Measurements from ENCODE around the gene STPG3. TPM values are rescaled to one million over a fixed set of nuclear protein-coding genes. Genes with fewer than 3 reads are reported as not detected.

The STPG3 gene
- total RNA-seq, 1 donor from 2014 or later: not detected

DNA sequence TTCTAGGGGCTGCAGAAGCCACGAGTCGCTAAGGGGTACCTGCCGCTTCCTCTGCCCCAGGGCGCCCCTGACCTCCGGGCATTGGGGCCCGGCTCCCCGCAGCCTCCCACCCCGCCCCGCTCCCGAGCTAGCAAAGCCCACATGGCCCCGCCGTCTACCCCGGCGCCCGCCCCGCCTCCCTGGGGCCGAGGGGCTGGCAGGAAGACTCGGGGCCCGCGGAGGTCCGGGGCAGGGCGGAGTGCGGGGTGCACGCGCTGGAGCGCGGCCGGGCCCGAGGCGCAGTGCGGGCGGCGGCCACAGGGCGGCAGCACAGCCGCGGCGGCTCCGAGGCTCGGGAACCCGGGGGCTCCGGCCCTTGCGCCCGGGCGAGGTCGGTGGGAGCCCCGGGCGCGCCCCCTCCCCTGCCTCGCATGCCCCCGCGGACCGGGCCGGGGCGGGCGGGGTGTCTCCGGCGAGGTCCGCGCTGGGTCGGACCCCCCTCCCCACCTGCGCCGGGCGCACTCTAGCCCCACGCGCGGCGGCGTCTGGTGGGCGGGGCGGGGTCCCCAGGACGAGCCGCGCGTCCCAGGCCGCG is 44.2 kb downstream of the STPG3 start:
- Histone ChIP-seq H3K4me3 (peak overlapping the region; percentile 34 to 56), H3K27ac (peak overlapping the region; percentile 53), H3K4me1 (peaks cover 37% of the 10 kb centered on the region), H3K9me3 (no peaks in the 10 kb centered on the region), H3K36me3 (no peaks in the 10 kb centered on the region), H3K27me3 (peaks cover 8% of the 10 kb centered on the region)
- TF ChIP-seq CTCF (IDR thresholded peaks at IDR 0.05) (no peak), POLR2A (IDR thresholded peaks at IDR 0.05) (no peak), POLR2AphosphoS5 (IDR thresholded peaks at IDR 0.05; ENCODE audit: insufficient read depth in 1 of 2, low read depth in 1 of 2) (no peak)
- no peak for DNase-seq (ENCODE audit: extremely low spot score in 2 of 2)
- intact Hi-C loops (cut with DNase I): loop anchor here (5.0 kb wide), 1 partner anchor 112 kb away; no protein-coding TSS in a partner anchor

DNA sequence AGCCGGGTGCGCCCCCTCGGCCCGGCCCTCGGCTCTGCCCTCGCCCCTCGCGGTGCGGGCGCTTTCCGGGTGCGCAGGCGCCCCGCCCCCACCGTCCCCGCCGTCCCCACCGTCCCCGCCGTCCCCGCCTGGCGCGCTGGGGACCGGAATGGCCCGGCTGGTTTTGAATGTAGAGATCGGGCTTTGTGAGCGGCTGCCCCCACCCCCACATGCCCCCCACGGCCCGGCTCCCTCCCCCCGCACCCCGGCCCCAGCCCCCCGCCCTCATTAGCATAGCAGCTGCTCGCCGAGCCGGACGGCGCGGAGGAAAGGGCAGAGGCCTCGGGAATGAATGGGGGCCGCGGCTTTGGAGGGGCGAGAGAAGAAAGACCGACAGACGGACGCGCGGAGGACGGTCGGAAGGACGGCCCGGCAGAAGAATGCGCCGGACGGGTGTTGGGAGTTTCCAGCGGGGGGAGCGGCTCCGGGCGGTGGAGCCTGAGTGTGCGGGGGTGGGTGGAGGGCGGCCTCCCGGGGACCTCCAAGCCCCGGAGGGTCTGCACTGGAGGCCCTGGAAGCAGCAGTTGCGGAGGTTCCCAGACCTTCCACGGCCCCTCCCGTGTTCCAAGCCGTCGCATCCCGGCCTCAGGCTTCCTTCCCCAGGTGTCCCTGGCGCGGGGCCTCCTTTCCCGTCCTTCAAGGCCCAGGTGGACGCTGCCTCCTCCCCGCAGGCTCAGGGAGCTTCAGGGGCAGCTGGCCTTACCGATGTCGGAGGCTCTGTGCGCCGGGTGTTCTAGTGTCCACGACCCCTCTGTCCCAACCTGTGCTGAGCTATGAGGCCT is 45.0 kb downstream of the STPG3 start:
- Histone ChIP-seq H3K27me3 (peaks cover 8% of the 10 kb centered on the region), H3K27ac (peak overlapping the region; percentile 53), H3K4me1 (peaks cover 42% of the 10 kb centered on the region), H3K9me3 (no peaks in the 10 kb centered on the region), H3K36me3 (no peaks in the 10 kb centered on the region), H3K4me3 (peak overlapping the region; percentile 34 to 56)
- no peak for TF ChIP-seq CTCF (IDR thresholded peaks at IDR 0.05)
- TF ChIP-seq POLR2A (IDR thresholded peaks at IDR 0.05): no peak
- TF ChIP-seq POLR2AphosphoS5 (IDR thresholded peaks at IDR 0.05; ENCODE audit: insufficient read depth in 1 of 2, low read depth in 1 of 2): peak in 1 of 2 donors; percentile 15
- intact Hi-C loops (cut with DNase I): loop anchor here (5.0 kb wide), 1 partner anchor 111 kb away; no protein-coding TSS in a partner anchor
- DNase-seq (ENCODE audit: extremely low spot score in 2 of 2): no peak

DNA sequence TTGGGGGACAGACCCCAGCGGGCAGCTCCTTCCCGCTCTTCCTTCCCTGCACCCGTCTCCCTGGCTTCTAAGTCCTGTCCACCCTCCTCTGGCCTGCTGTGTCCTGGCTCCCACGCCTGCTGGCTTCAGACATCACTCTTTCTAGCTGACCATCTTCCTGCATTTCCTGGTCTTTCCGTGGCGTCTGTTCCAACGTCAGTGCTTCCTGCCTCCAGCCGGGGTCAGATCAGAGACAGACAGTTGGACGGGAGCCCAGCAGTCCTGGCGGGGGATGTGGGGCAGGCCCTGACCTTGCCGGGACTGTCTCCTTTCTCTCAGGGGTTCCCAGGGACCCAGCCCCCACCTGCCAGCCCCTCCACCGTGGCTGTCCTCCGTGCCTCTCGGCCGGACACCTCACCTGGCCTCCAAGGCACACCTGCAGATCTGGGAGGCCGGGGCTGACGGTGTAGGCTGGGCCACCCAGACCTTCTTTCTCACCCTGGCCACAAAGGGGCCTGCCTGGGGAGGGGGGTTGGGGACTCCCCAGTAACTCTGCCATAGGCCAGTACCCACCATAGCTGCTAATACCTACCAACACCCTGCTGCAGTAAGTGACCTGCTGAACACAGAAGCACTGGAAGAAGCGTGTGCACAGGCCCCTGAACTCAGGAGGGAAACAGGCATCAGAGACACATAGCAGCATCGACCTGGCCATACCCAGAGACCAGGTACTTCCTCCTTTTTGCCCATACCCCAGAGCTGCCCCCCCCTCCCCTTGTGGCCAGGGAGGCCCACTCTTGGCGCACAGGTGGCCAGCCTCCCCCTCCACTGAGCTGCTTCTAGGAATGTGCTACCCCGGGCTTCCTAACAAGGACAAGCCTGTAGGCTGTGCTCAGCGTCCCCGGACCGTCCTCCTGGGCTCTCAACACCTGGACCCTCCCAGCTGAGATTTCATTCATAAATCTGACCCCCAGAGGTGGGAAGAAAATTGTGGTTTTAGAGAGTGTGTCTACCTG is 45.9 kb downstream of the STPG3 start:
- peak overlapping the region in 1 of 2 donors; percentile 56 for H3K4me3 ChIP-seq
- peaks cover 8% of the 10 kb centered on the region for H3K27me3 ChIP-seq
- DNase-seq (ENCODE audit: extremely low spot score in 2 of 2): no peak
- peaks cover 42% of the 10 kb centered on the region for H3K4me1 ChIP-seq
- intact Hi-C loops (cut with DNase I): loop anchor here (5.0 kb wide), 1 partner anchor 110 kb away; no protein-coding TSS in a partner anchor
- peak overlapping the region; percentile 53 for H3K27ac ChIP-seq
- no peaks in the 10 kb centered on the region for H3K36me3 ChIP-seq
- H3K9me3 ChIP-seq: no peaks in the 10 kb centered on the region
- TF ChIP-seq POLR2A (IDR thresholded peaks at IDR 0.05) (no peak), POLR2AphosphoS5 (IDR thresholded peaks at IDR 0.05; ENCODE audit: insufficient read depth in 1 of 2, low read depth in 1 of 2) (peak in 1 of 2 donors; percentile 24)

DNA sequence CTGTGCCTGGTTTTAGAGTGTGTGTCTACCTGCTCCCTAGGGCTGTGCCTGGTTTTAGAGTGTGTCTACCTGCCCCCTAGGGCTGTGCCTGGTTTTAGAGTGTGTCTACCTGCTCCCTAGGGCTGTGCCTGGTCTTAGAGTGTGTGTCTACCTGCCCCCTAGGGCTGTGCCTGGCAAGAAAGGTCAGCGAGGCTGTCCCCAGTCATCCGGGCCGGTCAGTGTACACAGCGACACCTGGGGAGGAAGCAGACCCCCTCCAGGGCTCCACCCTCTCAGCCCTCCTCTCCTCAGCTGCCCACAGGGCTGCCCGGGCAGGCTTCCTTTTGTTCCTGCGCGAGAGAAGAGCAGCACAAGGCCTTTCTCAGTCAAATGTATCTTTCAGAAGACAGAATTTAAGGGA is 46.9 kb downstream of the STPG3 start:
- DNase-seq (ENCODE audit: extremely low spot score in 2 of 2): no peak
- H3K27ac ChIP-seq: peak overlapping the region; percentile 51
- H3K36me3 ChIP-seq: no peaks in the 10 kb centered on the region
- peaks cover 8% of the 10 kb centered on the region for H3K27me3 ChIP-seq
- no peaks in the 10 kb centered on the region for H3K9me3 ChIP-seq
- TF ChIP-seq CTCF (IDR thresholded peaks at IDR 0.05): no peak
- TF ChIP-seq POLR2AphosphoS5 (IDR thresholded peaks at IDR 0.05; ENCODE audit: insufficient read depth in 1 of 2, low read depth in 1 of 2): no peak
- TF ChIP-seq POLR2A (IDR thresholded peaks at IDR 0.05): no peak
- H3K4me3 ChIP-seq: no peak overlapping the region
- intact Hi-C loops (cut with DNase I): loop anchor here (5.0 kb wide), 1 partner anchor 109 kb away; no protein-coding TSS in a partner anchor
- H3K4me1 ChIP-seq: peaks cover 48% of the 10 kb centered on the region

Measured in vagina (tissue), 2 donors.